ENCODE data around the gene GALR3.

GALR3 gene

DNA sequence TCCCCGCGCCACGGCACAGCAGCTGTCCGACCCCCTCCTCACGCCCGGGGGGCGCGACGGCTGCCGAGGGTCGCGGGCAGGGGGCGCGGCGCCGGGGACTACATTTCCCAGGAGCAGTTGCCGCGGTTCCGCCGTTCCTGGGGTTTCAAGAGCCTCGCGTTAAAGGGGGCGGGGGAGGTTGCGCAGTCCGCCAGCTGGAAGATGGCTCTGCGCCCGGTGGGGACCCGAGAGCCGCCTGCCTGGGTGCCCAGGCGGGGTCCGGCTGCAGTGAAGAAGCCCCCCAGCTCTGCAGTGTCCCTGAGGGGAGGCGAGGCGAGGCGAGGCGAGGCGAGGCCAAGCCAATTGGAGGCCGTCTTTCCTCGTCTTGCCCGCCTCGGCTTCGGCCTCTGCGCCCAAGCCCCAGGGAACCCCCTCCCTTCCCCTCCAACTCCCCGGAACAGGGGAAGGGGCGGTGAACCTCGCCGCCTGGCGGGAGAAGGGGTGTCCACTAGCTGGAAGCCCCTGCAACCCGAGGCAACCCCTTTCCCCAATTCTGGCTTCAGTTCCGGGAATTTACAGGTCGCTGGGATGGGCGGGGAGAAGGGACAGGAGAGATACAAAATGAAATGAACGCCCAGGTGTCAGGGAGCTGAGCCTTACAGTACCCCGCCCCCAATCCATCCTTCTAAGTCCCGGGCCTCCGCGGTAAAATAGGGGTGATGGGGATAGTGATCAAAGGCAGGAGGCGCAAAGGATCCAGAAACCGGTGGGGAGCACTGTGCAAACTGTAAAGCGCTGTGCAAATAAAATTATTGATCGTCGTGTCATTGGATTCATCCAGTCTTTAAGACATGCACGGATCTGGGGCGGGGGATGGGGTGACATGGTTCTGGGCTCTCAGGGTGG lies 20.6 kb upstream of the GALR3 start:
- no peak for DNase-seq (ENCODE audit: low read depth in 1 of 2, low spot score in 1 of 2)

DNA sequence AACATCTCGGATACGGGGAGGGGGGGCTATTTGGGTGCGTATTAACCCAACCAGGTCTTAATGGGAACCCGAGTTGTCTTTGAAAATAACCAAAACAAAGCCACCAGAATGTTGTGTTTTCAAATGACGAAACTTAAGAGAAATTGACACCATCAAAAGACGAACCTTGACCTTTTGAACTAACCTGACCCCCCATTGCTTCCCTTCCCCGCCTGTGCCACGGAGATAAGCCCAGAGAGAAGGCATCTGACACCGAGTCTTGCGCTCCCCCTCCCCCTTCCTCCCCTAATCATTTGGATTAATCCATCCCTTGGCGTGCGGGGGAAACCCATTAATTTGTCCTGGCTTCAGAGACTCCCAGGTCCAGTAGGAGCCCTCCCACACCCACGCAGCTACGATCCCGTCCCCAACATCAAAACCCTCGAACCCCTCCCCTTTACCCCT lies 20.0 kb upstream of the GALR3 start:
- no peak for DNase-seq (ENCODE audit: low read depth in 1 of 2, low spot score in 1 of 2)

DNA sequence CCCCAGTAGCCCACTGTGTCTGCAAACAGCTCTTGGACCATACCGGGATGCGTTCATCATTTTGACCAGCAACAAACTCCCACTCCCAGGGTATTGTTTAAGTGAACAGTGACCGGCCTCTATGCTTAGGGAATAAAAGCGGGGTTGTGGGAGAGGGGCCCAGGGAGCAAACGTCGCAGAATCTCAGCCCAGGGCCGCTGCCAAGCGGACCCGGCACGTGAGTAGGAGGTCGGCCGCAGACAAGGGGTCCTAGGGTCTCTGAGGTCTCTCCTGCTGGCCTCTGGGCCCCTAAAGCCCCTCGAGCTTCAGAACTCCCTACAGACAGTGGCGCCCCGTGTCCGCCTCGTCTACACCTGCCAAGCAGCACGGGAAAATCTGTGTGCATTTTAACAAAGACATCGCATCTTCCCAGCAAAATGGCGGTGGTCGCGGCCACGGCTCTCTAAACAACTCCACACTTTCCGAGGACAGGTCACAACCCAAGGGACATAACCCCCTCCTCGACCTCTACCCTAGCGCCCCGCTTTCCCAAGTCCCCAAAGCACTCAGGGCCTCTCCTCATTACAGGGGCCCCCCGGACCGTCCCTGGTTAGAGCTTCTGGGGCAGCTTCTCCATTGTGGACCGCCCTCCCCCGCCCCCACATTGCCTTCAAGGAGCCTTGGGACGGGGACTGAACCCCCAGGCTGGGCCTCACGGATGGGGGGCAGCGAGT lies 19.4 kb upstream of the GALR3 start:
- no peak for DNase-seq (ENCODE audit: low read depth in 1 of 2, low spot score in 1 of 2)

DNA sequence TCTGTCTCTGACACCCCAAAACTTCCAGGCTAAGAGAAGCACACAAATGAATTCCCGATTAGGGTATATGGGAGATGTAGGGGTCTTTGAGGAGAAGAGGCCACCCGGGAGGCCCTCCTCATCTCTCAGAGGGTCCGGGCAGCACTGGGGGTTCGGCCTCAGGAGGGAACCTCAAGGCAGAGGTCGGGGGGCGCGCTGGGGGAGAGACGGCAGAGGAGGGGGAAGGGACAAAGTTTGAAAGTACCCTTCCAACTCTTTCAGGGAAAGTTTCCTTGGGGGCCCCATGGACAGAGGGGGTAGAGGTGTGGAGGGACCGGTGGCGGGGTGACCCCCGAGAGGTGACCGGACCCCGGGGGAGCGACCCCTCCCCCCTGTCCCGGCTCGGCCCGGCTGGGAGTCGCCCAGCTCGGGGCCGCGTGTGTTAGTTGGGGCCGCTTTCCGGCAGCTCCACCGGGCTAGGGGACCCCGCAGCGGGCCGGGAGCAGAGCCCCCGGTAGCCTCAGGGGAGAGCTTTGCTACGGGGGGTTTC lies 18.8 kb upstream of the GALR3 start:
- DNase-seq (ENCODE audit: low read depth in 1 of 2, low spot score in 1 of 2): no peak

DNA sequence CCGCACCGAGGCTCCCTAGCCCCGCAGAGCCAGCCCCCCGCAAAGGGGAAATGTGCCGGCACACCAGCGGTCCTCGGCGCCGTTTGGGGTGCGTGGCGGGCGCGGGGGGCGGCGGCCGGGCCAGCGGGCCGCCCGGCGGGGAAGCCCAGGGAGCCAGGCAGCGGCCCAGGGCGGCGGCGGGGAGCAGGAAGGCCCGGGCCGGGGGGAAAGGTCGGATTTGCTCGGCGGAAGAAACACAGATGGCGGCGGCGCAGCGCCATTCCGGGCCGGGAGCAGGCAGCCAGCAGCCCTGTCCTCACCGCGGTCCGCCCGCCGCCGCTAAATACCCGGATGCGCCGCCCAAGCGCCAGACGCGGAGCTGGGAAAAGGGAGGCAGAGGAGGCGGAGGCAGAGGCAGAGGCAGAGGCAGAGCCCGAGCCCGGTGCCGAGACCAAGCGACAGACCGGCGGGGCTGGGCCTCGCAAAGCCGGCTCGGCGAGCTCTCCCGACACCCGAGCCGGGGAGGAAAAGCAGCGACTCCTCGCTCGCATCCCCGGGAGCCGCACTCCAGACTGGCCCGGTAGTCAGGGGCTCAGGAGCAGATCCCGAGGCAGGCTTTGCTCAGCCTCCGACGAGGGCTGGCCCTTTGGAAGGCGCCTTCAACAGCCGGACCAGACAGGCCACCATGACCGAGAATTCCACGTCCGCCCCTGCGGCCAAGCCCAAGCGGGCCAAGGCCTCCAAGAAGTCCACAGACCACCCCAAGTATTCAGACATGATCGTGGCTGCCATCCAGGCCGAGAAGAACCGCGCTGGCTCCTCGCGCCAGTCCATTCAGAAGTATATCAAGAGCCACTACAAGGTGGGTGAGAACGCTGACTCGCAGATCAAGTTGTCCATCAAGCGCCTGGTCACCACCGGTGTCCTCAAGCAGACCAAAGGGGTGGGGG lies 18.0 kb upstream of the GALR3 start:
- DNase-seq (ENCODE audit: low read depth in 1 of 2, low spot score in 1 of 2): peak; percentile 41 to 71

DNA sequence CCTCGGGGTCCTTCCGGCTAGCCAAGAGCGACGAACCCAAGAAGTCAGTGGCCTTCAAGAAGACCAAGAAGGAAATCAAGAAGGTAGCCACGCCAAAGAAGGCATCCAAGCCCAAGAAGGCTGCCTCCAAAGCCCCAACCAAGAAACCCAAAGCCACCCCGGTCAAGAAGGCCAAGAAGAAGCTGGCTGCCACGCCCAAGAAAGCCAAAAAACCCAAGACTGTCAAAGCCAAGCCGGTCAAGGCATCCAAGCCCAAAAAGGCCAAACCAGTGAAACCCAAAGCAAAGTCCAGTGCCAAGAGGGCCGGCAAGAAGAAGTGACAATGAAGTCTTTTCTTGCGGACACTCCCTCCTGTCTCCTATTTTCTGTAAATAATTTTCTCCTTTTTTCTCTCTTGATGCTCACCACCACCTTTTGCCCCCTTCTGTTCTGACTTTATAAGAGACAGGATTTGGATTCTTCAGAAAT lies 17.3 kb upstream of the GALR3 start:
- DNase-seq (ENCODE audit: low read depth in 1 of 2, low spot score in 1 of 2): no peak

DNA sequence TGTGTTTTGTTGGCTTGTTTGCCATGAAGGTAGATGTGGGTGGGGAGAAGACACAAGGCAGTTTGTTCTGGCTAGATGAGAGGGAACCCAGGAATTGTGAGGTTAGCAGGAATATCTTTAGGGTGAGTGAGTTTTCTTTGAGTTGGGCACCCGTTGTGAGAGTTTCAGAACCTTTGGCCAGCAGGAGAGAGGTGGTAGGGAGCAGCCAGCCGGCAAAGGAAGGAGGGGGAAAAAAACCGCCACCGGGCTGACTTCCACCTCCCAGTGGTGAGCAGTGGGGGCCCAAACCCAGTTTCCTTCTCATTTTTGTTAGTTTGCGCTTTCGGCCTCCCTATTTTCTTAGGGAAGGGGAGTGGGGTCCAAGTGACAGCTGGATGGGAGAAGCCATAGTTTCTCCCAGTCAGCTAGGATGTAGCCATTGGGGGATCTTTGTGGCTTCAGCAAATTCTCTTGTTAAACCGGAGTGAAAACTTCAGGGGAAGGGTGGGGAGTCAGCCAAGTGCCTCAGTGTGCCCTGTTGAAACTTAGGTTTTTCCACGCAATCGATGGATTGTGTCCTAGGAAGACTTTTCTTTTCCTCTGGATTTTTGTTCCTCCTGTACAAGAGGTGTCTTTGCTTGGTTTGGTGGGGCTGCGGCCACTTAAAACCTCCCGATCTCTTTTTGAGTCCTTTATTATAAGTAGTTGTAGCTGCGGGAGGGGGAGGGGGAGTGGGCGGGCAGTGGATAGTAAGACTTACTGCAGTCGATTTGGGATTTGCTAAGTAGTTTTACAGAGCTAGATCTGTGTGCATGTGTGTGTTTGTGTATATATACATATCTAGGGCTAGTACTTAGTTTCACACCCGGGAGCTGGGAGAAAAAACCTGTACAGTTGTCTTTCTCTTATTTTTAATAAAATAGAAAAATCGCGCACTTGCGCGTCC lies 16.5 kb upstream of the GALR3 start:
- DNase-seq (ENCODE audit: low read depth in 1 of 2, low spot score in 1 of 2): no peak

DNA sequence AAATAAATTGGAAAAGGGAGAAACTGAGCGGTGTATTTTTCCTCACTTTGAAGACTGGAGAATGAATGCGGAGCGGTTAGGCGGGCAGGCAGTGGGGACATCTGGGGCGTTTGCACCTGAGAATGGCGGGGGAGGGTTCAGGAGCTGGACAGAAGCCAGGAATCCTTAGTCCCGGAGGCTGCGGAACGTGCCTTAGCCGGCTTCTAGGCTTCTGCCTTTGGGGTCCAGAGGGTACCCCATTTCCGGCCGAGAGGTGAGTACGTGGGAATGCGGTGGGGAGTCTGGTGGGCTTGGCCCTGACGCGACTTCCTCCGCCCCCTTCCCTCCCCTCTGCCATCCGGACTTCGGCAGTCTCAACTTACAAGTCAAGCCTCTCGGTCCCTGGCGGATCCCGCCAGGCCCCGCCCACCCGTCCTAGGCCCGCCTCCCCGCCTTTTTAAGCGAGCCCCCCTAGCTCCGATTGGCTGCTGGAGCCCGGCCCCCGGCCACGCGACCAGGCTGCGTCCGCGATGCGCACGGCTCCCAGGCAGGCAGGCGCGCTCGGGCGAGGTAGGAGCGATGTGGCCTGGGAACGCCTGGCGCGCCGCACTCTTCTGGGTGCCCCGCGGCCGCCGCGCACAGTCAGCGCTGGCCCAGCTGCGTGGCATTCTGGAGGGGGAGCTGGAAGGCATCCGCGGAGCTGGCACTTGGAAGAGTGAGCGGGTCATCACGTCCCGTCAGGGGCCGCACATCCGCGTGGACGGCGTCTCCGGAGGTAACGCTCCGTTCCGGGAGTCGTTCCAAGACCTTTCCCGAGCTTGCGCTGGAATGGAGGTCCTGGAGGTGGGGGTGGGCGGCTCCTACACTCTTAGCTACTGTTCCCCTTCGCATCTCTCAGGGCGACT lies 15.5 kb upstream of the GALR3 start, which contains the start of gene GCAT:
GCAT (plus strand) TSS at position 525 of the 884 bp plus-strand sequence; CDS start at position 559, 34 bp downstream.
- peak; percentile 64 to 84 for DNase-seq (ENCODE audit: low read depth in 1 of 2, low spot score in 1 of 2)

DNA sequence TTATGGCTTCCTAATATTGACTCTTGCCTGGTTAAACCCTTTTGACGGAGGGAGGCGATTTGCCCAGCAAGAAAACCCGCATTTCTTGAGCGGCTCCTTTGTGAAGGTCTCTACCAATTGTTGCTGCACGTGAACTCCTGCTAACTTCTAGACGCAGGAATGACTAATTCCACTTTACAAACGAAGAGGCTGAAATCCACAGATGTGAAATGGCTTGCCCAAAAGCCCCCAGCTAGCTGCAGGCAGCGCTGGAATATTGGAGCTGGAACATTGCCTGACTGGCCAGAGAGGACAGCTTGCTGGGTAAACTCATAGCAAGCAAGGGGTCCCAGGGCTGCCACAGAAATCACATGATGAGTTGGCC lies 14.9 kb upstream of the GALR3 start:
- no peak for DNase-seq (ENCODE audit: low read depth in 1 of 2, low spot score in 1 of 2)

DNA sequence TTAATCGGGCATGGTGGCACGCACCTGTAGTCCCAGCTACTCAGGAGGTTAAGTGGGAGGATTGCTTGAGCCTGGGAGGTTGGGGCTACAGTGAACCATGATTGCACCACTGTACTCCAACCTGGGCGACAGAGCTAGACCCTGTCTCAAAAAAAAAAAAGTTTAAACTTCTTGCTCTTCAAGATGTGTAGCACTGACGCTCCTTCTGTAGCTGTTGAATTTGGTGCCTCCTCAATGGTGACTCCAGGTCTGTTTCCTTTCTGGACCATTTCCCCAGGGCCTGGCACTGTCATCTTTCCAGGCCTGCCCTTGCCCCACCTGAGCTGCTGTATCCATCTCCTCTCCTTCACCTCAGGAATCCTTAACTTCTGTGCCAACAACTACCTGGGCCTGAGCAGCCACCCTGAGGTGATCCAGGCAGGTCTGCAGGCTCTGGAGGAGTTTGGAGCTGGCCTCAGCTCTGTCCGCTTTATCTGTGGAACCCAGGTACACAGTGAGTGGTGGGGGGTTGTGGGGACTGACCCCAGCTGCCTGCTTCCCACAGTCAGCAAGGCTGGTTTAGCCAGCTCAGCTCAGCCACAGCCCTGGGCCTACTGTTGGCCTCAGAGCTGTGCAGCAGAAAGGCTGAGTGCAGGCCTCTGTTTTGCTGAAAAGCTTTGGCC lies 13.4 kb upstream of the GALR3 start:
- no peak for DNase-seq (ENCODE audit: low read depth in 1 of 2, low spot score in 1 of 2)

DNA sequence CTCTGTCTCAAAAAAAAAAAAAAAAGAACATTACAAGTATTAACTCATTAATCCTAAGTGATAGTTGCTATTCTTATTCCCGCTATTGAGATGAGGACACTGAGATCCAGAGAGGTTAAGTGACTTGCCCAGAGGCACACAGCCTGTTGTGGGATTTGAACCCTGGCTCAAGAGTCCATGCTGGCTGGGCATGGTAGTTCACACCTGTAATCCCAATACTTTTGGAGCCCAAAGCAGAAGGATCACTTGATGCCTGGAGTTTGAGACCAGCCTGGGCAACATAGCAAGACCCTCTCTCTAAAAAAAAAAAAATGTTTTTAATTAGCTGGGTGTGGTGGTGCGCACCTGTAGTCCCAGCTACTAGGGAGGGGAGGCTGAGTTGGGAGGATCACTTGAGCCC lies 11.3 kb upstream of the GALR3 start:
- DNase-seq (ENCODE audit: low read depth in 1 of 2, low spot score in 1 of 2): no peak

DNA sequence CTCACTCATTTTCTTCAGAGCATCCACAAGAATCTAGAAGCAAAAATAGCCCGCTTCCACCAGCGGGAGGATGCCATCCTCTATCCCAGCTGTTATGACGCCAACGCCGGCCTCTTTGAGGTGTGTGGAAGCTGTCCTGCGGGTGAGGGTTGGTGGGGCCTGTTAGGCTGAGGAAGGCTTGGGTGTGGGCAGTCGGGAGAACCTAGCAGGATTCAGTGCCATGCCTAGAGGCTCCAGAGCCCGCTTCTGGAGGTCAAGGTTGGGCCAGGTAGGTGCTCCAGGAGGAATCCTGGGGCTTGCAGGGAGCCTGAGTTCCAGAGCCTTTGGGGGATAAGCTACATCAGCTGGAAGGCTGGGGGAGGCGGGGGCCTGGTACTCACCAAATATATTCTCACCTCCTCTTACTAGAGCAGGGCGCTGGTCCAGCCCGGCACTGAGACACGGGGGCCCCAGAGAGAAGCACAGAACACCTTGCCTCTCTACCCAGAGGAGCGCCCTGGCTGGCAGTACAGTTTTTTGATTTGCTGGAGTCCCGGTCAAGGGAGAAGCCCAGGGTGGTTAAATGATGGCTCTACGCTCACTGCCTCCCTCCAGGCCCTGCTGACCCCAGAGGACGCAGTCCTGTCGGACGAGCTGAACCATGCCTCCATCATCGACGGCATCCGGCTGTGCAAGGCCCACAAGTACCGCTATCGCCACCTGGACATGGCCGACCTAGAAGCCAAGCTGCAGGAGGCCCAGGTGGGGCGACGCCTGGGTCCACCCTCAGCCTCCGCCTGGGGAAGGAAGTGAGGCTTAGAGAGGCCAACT lies 10.1 kb upstream of the GALR3 start:
- DNase-seq (ENCODE audit: low read depth in 1 of 2, low spot score in 1 of 2): no peak

DNA sequence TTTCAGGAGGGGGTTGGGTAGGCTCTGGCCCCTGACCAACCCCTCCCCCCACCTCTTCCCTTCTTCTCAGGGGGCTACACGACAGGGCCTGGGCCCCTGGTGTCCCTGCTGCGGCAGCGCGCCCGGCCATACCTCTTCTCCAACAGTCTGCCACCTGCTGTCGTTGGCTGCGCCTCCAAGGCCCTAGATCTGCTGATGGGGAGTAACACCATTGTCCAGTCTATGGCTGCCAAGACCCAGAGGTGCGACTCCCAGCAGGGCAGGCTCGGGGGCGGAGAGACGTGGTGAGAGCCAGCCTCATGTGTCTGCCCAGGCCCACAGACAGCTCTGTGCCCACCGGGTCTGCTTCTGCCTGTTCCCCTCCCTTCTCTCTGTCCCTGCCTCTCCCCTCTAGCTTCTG lies 7.6 kb upstream of the GALR3 start:
- no peak for DNase-seq (ENCODE audit: low read depth in 1 of 2, low spot score in 1 of 2)

DNA sequence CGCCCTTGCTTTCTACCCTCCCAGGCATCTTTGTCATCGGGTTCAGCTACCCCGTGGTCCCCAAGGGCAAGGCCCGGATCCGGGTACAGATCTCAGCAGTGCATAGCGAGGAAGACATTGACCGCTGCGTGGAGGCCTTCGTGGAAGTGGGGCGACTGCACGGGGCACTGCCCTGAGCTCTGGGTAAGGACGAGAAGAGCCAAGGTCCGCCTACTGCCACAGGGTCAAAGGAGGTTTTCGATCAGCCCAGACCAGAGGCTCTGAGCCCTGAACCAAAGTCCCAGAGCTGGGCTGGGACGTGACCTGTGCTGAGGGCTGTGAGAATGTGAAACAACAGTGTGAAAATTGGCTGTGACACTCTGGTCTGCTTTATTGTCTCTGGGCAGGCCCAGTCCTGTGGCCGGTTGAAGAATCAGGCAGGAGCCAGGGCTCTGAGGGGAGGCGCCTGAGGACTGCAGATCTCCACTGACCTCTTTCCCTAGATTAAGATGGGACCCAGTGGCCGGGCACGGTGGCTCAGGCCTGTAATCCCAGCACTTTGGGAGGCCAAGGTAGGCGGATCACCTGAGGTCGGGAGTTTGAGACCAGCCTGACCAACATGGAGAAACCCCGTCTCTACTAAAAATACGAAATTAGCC lies 6.5 kb upstream of the GALR3 start:
- no peak for DNase-seq (ENCODE audit: low read depth in 1 of 2, low spot score in 1 of 2)

DNA sequence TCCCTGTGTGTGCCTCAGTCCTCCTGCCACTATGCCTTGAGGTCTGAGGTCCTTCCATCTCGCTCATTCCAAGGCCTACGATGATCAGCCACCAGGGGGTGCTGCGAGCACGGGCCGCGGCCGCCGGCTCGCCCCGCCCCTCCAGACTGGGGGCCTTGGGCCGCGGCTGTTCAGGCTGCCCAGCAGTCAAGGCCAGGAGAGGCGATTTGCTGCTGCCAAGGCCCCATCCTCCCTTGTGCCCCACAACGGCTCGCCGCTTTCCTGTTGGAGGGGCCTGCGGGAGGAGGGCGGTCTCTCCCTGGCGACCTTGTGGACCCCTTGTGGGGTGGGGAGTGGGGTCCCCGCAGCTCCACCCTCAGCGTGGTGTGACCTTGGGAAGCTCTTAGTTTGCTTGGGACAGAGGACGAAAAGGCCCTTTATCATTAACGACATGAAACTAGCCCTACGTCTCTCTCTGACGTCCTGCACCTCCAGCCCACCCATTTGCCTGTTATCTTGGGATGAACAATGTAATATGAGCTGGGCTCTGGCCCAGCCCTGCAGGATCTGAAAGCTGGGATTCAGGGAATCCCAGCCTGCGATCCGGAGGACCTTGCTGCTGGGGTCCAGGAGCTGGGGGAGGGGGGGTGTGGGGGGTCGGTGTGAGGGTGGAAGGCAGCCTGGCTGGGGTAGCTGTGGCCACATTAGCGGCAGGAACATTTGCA lies 5.3 kb upstream of the GALR3 start:
- peak; percentile 63 to 84 for DNase-seq (ENCODE audit: low read depth in 1 of 2, low spot score in 1 of 2)

DNA sequence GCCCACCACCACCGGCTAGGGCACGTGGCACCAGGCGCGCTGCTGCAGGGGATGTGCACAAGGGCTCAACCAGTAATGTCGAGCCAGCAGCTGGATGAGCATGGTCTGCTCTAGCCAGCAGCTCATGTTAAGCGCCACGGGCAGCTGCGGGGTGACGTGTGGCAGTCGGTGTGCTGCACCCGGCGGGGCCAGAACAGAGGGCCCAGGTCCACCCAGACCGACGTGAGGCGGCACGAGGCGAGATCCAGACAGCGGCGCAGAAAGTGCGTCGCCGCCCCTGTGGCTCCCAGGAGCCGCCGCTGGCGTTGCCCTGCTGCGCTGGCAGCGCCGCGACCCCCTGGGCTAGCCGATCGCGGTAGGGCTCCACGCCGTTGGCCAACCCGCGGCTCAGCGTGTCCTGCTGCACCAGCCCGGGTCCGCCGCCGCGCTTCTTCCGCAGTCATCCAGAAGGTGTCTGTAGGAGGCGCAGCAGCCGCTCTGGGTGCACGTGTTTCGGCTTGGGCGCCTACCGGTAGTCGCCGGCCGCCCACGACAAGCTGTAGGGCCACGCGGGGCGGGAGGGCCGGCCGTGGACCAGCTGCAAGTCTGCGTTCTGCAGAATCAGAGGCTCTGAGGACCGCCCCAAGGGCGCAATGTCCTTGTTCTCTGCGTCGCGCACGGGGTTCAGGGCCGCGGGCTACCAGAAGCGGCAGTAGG lies 4.6 kb upstream of the GALR3 start:
- peak; percentile 33 to 45 for DNase-seq (ENCODE audit: low read depth in 1 of 2, low spot score in 1 of 2)

All from stimulated activated CD4-positive, alpha-beta T cell treated with anti-CD3 and anti-CD28 coated beads, Interleukin-15, amount 100 ng/mL, for 1 hour (primary cell).